Endothelial cell of umbilical vein (primary cell): ENCODE measurements around the gene AMMECR1L. TPM values are rescaled to one million over a fixed set of nuclear protein-coding genes. Genes with fewer than 3 reads are reported as not detected.

Experiments
- BruUV-seq: library from RNA; stranded (reverse); fragments of 400-500 nt; replicated peaks from 2 replicates; lab custom pipeline; 2021; lab: Mats Ljungman, UMichigan
- CTCF ChIA-PET: fragments of 300-600, 350-600 bp; sonication (Branson Sonifier 250); formaldehyde crosslinking; loops from one replicate; lab custom pipeline; 2021; ENCODE audit warnings: antibody characterized with exemption, inconsistent platforms; lab: Charles Lee
- POLR2A ChIA-PET: fragments of 300-600, 350-600 bp; sonication (Branson Sonifier 250); formaldehyde crosslinking; loops from one replicate; lab custom pipeline; 2021; ENCODE audit warnings: antibody characterized with exemption, inconsistent platforms; lab: Charles Lee
- DNase-seq: peaks from one replicate; pipeline ENCODE4 v3.0.0-alpha.2; 2011; ENCODE audit warnings: low read depth, low spot score
- FAIRE-seq: peaks from 2 replicates; lab custom pipeline; 2011; peaks lifted over from hg19 to GRCh38; lab: Jason Lieb, UNC
- H2AFZ ChIP-seq: 2 replicates; pipeline ENCODE4 v1.6.0; 2012; ENCODE audit warnings: low read depth, low read length, control low read depth, inconsistent platforms
- H3K27ac ChIP-seq: 2 replicates; pipeline ENCODE4 v1.5.1; 2011; ENCODE audit warnings: low read depth, mild to moderate bottlenecking, control low read depth, low read length, moderate library complexity; ENCODE audit not compliant: insufficient read depth
- H3K27me3 ChIP-seq, 2 experiments: 2 replicates each; pipeline versions ENCODE4 v1.6.0 to v1.6.1; 2011; ENCODE audit warnings: low read length in 2 of 2, mixed read lengths in 1 of 2; ENCODE audit not compliant: control insufficient read depth in 2 of 2, insufficient read depth in 2 of 2
- H3K36me3 ChIP-seq, 2 experiments: 2 replicates in 1 of 2; 3 replicates in 1 of 2; pipeline ENCODE4 v1.5.1; 2011; ENCODE audit warnings: low read length in 2 of 2, mild to moderate bottlenecking in 1 of 2, moderate library complexity in 1 of 2; ENCODE audit not compliant: control insufficient read depth in 2 of 2, insufficient read depth in 2 of 2; ENCODE audit errors: extremely low read depth in 1 of 2
- H3K4me1 ChIP-seq: 3 replicates; pipeline ENCODE4 v1.5.1; 2011; ENCODE audit warnings: mild to moderate bottlenecking, low read length; ENCODE audit not compliant: control insufficient read depth, insufficient read depth; ENCODE audit errors: extremely low read depth
- H3K4me2 ChIP-seq: 2 replicates; pipeline ENCODE4 v1.6.1; 2011; ENCODE audit warnings: low read length, control low read depth, mixed read lengths; ENCODE audit not compliant: insufficient read depth
- H3K4me3 ChIP-seq, 3 experiments: fragments of 200-600 bp in 1 of 3; sonication (generic), shearing (Covaris generic) in 1 of 3; replicated peaks in 1 of 3; 2 replicates each; pipeline ENCODE4 v1.5.1; 2011 to 2016; ENCODE audit warnings: control low read depth in 3 of 3, low read length in 3 of 3, mild to moderate bottlenecking in 2 of 3, inconsistent platforms in 1 of 3, low read depth in 1 of 3, moderate library complexity in 1 of 3; ENCODE audit not compliant: insufficient read depth in 1 of 3
- H3K79me2 ChIP-seq: 2 replicates; pipeline ENCODE4 v1.6.0; 2012; ENCODE audit warnings: low read length, inconsistent platforms; ENCODE audit not compliant: control insufficient read depth, insufficient read depth
- H3K9ac ChIP-seq: replicated peaks from 2 replicates; pipeline ENCODE3; 2011; ENCODE audit warnings: low read length, control low read depth; ENCODE audit not compliant: insufficient read depth; ENCODE audit errors: extremely low read depth
- H3K9me1 ChIP-seq: replicated peaks from 3 replicates; pipeline ENCODE4 v1.6.0; 2011; ENCODE audit warnings: mild to moderate bottlenecking, low read length; ENCODE audit not compliant: control insufficient read depth, insufficient read depth; ENCODE audit errors: extremely low read depth
- H3K9me3 ChIP-seq: replicated peaks from 2 replicates; pipeline ENCODE4 v1.5.1; 2012; ENCODE audit warnings: low read length, inconsistent platforms; ENCODE audit not compliant: control insufficient read depth, insufficient read depth
- H4K20me1 ChIP-seq: replicated peaks from 2 replicates; pipeline ENCODE3; 2011; ENCODE audit warnings: mild to moderate bottlenecking, low read length; ENCODE audit not compliant: control insufficient read depth, insufficient read depth; ENCODE audit errors: extremely low read depth
- CTCF ChIP-seq, 2 donors: IDR thresholded peaks; 1 replicate in 1 of 2; 2 replicates in 1 of 2; pipeline ENCODE4 v1.5.1; 2011; ENCODE audit warnings: low read length in 2 of 2, mild to moderate bottlenecking in 2 of 2, moderate library complexity in 2 of 2, control low read depth in 1 of 2, inconsistent platforms in 1 of 2, low read depth in 1 of 2; ENCODE audit not compliant: insufficient read depth in 1 of 2; ENCODE audit errors: extremely low read depth in 1 of 2
- EZH2 ChIP-seq: IDR thresholded peaks from 2 replicates; pipeline ENCODE4 v1.6.1; 2012; ENCODE audit warnings: borderline replicate concordance, low read depth, mild to moderate bottlenecking, moderate library complexity, low read length, inconsistent platforms; ENCODE audit not compliant: severe bottlenecking
- FOS ChIP-seq: IDR thresholded peaks from 2 replicates; pipeline ENCODE4 v1.6.1; 2011; ENCODE audit warnings: mild to moderate bottlenecking, low read length, moderate library complexity, borderline replicate concordance; ENCODE audit not compliant: insufficient read depth
- GATA2 ChIP-seq: IDR thresholded peaks from 2 replicates; pipeline ENCODE4 v1.7.0; 2011; ENCODE audit warnings: low read depth, mild to moderate bottlenecking, moderate library complexity, mixed read lengths, low read length; ENCODE audit not compliant: insufficient read length, insufficient read depth
- JUN ChIP-seq: IDR thresholded peaks from 2 replicates; pipeline ENCODE4 v1.6.1; 2011; ENCODE audit warnings: borderline replicate concordance, low read depth; ENCODE audit not compliant: insufficient read length, insufficient read depth
- MAX ChIP-seq: IDR thresholded peaks from 2 replicates; pipeline ENCODE4 v1.6.1; 2011; ENCODE audit not compliant: insufficient read depth, insufficient read length
- MYC ChIP-seq: IDR thresholded peaks from one replicate; pipeline ENCODE4 v1.6.1; 2011; ENCODE audit warnings: mild to moderate bottlenecking, low read depth, low read length
- POLR2A ChIP-seq: IDR thresholded peaks from 2 replicates; pipeline ENCODE4 v1.6.1; 2012; ENCODE audit warnings: low read depth, mild to moderate bottlenecking, control low read depth, low read length
- POLR2AphosphoS5 ChIP-seq: IDR thresholded peaks from 2 replicates; pipeline ENCODE4 v1.6.1; 2012; ENCODE audit warnings: low read depth, mild to moderate bottlenecking, control low read depth, low read length, moderate library complexity; ENCODE audit not compliant: insufficient read depth
- dilution Hi-C: fragments of 300-500 bp; cut with MboI; formaldehyde crosslinking; loops from one replicate; pipeline ENCODE4 v1.15.0; 2019; ENCODE audit warnings: low sequenced_read_pairs; ENCODE audit not compliant: extremely low pct_ligation_motif_present
- intact Hi-C: fragments of 100-400 bp; cut with micrococcal nuclease; formaldehyde crosslinking; loops from one replicate; pipeline ENCODE4 v1.10.0; 2022
- polyA plus RNA-seq, 4 experiments: library from polyadenylated mRNA; depleted of rRNA in 3 of 4; stranded (reverse) in 3 of 4; unstranded in 1 of 4; fragments of >200 nt; gene quantifications; 2 replicates each; pipeline versions ENCODE4 v1.2.1 to v1.2.3, GENCODE V29; 2011 to 2012; ENCODE audit warnings: missing spikeins in 1 of 4
- total RNA-seq: library from RNA; stranded (reverse); gene quantifications from 2 replicates; pipeline ENCODE4 v1.2.3, GENCODE V29; 2021

AMMECR1L gene
- total and polyA plus RNA-seq, 2 donors (not counting 3 experiments of a cell fraction or from before 2014, with no cell fraction given), result 14.8 to 20.7 TPM

GRCh38 chr2:127897531-127898211 lies 11.9 kb upstream of the AMMECR1L start:
- Histone ChIP-seq H3K79me2 (no peaks in the 10 kb centered on the region), H4K20me1 (no peaks in the 10 kb centered on the region), H3K9me3 (no peaks in the 10 kb centered on the region), H3K4me3 (no peak overlapping the region), H3K9me1 (no peaks in the 10 kb centered on the region), H3K27ac (no peak overlapping the region), H3K36me3 (no peaks in the 10 kb centered on the region), H3K9ac (no peak overlapping the region), H2AFZ (no peak overlapping the region), H3K4me1 (no peaks in the 10 kb centered on the region), H3K4me2 (no peak overlapping the region), H3K27me3 (peaks cover 0 to 3% of the 10 kb centered on the region in 2 experiments)
- ChIA-PET POLR2A (no interaction called here), CTCF (no interaction called here)
- intact Hi-C loops (no loop called here), dilution Hi-C loops (no loop called here)
- peak; percentile 33 for FAIRE-seq
- no TSS peak for BruUV-seq
- TF ChIP-seq POLR2A (no peak), JUN (no peak), MAX (no peak), EZH2 (no peak), CTCF (IDR thresholded peaks at IDR 0.05; ENCODE audit: extremely low read depth in 1 of 2, insufficient read depth in 1 of 2, low read depth in 1 of 2, low read length in 2 of 2) (no peak), GATA2 (no peak), MYC (no peak), POLR2AphosphoS5 (no peak), FOS (no peak)
- DNase-seq, result no peak
